ENCODE data around the gene LRRC57.

- no peak for TF ChIP-seq JUND (IDR thresholded peaks at IDR 0.05)
- TF ChIP-seq CTCF (IDR thresholded peaks at IDR 0.05 in 2 of 3, conservative IDR thresholded peaks at IDR 0.05 in 1 of 3; ENCODE audit: borderline replicate concordance in 1 of 3, insufficient read depth in 1 of 3, low read depth in 2 of 3, low read length in 2 of 3), result no peak
- no peak for TF ChIP-seq ATF3 (IDR thresholded peaks at IDR 0.05)
- no peak for TF ChIP-seq TCF7L2 (IDR thresholded peaks at IDR 0.05; ENCODE audit: borderline replicate concordance, extremely low read depth, insufficient read depth, insufficient read length)
- TF ChIP-seq POLR2AphosphoS5 (IDR thresholded peaks at IDR 0.05; ENCODE audit: low read depth, low read length), result no peak
- no peak for TF ChIP-seq EZH2phosphoT487 (IDR thresholded peaks at IDR 0.05; ENCODE audit: borderline replicate concordance)
- no peak for TF ChIP-seq EZH2 (IDR thresholded peaks at IDR 0.05)
- no peak for TF ChIP-seq POLR2A (IDR thresholded peaks at IDR 0.05; ENCODE audit: borderline replicate concordance, extremely low read depth, insufficient read depth, insufficient read length)
- no peak for TF ChIP-seq EGR1 (IDR thresholded peaks at IDR 0.05; ENCODE audit: low read depth)
- no peak for TF ChIP-seq CEBPB (IDR thresholded peaks at IDR 0.05; ENCODE audit: low read depth)
- no peak for TF ChIP-seq ZNF274 (IDR thresholded peaks at IDR 0.05; ENCODE audit: low read depth, low read length)
Measured at GRCh38 chr15:42593143-42593542, 44.5 kb upstream of the LRRC57 start.
